HG03521 (cell line): Measurements from ENCODE around the gene GNAZ.

ENCODE experiments used
- ATAC-seq: cut with Tn5 transposase; IDR thresholded peaks from one replicate; pipeline ENCODE4 v1.9.1; 2021; ENCODE audit warnings: mild to moderate bottlenecking, moderate library complexity; ENCODE audit not compliant: unreplicated experiment

Gene GNAZ

GRCh38 chr22:23063539-23064380 lies 6.6 kb upstream of the GNAZ start:
- ATAC-seq: no peak

DNA sequence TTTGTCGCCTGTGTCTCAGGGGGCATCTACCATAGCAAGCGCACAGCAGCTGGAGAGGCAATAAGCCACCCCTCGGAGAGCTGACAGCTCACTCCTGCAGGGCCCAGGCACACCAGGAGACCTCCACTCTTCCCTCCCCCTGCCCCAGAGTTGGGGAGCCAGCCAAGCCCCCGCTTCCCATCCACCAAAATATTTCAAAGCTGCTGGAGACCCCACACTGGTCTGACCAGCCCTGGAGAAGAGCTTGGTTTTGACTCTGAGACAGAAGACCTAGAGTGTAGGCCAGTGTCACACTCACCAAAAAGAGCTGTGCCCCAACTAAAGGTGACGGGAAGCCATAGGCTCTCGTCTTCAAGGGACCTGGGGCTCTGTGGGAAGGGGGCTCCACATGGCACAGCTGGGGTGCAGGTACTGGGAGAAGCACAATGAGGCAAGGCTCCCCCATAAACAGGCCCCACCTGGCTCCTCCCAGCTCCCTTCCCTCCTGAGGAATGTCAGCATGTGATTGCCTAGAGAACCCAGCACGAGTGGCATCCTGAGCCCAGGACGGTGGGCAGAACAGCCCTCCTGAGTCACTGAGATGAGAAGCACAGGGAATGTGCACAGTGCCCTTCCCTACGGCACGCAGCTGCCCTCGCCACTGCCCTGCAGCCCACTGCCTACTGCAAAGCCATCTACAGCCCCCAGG lies 5.8 kb upstream of the GNAZ start:
- ATAC-seq: no peak

DNA sequence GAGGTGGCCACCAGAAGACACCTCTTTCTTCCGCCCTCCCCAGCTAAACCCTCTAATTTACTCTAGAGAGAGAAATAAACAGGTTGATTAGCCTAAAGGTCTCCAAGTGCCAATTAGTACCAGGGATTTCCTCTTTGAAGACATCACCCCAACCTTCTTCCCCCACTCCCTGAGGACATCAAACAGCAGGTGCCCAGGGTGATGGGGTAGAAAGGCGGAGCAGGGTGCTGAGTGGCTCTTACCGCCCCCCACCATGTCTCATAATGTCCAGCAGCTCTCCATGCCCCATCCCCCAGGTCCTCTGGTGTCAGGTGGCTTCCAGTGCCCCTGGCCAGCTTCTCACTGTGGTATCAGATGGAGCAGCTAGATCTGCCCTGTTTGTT lies 5.3 kb upstream of the GNAZ start:
- ATAC-seq: no peak

DNA sequence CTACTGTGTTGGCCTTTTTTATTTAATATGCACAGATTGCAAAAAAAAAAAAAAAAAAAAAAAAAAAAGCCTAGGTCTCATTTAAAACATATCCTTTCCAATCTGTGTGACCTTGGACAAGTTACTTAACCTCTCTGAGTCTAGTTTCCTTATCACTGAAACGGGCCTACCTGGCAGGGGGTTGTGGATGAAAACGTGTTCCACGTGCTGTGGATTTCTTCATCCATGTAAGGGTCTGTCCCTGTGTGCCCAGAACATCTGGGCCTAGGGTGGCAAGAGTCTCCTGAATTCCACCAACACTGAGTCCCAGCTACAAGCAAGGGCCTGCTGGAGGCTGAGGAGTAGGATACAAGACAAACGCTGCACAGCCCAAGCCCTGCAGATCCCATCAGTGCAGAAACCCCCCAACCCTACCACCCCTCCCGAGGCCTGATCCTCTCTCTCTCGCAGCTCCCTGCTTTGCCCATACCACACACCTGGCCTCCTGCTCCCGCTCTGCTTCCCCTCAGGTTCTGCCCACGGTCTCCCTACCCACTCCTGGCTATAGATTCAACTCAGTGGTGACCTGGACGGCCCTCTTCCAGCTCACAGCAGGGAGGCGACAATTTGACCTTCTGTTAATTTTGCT lies 4.7 kb upstream of the GNAZ start:
- ATAC-seq: no peak

- no peak for ATAC-seq
Measured at GRCh38 chr22:23066200-23067022, 3.9 kb upstream of the GNAZ start.

DNA sequence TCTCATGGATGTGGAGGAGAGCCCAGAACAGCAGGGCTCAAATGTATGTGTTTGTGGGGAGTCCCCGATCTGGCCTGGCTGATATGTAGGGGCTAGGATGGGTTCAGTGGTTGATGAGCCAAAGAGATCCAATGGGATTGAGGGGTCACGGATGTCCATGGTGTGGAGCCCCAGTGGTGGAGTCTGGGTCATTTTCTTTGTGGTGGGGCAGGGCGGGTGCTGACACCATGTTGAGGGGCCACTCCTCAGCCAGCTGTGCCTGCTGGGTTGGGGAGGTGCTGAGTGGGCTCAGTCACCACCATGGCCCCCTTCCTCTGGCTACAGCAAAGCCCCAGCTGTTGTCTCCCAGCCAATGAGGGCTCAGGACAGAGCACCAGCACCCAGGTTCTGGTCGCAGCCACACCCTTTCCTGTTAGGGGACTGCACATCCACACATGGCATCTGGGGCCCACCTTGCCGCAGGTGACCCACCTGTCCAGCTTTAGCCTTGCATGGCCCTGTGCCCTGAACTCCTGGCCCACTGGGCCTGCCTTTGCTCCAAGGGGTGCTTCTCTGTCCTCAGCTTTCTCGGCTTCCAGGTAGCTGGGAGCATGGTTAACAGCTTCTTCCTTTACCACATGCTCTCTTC lies 3.2 kb upstream of the GNAZ start:
- ATAC-seq: no peak

DNA sequence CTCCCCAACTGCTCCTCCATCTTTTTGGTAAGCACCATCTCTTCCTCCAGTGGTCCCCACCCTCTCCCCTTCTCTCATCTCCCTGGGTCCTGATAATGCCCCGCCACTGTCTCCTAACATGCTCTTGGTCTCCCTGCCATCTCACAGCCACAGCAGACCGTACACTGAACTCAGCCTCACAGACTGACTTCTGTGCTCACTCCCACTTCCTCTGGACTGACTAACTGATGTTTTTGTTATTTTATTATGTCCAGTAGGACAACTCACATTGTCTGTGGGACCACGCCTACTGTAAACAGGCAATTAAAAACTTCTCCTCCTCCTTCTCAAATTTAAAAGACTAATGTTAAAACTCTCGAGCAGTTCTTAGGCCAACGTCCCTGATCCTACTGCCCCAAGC lies 2.6 kb upstream of the GNAZ start:
- no peak for ATAC-seq

- ATAC-seq: no peak
Measured at GRCh38 chr22:23068096-23068831, 2.1 kb upstream of the GNAZ start.

GRCh38 chr22:23068832-23069385 lies 1.4 kb upstream of the GNAZ start:
- ATAC-seq: no peak

- ATAC-seq: peak; percentile 95
Measured at GRCh38 chr22:23069502-23070357, 589 bp upstream of the GNAZ start.

GRCh38 chr22:23071230-23072076 lies 1.1 kb downstream of the GNAZ start:
- no peak for ATAC-seq

- no peak for ATAC-seq
Measured at GRCh38 chr22:23072077-23072910, 2.0 kb downstream of the GNAZ start.

- no peak for ATAC-seq
Measured at GRCh38 chr22:23072911-23073491, 2.7 kb downstream of the GNAZ start.

DNA sequence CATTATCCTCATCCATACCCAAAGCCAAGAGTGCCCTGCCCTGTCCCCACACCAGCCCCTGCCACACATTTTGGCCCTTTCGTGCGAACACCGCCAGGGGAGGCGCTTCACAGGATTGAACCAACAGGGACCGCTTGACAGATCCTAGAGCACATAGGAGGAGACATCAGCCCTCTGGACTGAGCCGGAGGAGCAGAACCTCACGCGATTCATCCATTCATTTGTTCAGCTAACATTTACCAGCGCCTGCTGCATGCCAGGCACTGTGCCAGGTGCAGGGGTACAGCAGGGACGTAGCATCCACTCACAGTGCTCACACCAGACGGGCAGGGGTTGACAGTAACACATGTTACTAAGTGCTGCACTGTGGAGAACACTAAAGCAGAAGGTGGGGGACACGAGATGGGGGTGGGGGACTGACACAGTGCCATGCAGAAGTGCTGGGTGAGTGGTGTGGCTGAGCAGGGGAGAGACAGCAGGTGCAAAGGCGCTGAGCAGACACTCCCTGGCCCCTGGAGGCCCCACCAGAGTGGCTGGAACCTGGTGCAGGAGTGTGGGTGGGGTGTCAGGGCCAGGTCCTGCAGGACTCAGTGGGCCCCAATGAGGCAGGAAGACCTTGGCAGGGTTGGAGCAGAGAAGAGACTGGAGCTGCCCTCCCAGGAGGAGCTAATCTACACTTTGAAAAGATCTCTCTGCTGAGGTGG lies 3.4 kb downstream of the GNAZ start:
- no peak for ATAC-seq

GRCh38 chr22:23074451-23074850 lies 4.1 kb downstream of the GNAZ start:
- no peak for ATAC-seq

GRCh38 chr22:23075050-23075449 lies 4.7 kb downstream of the GNAZ start:
- no peak for ATAC-seq
